GM21390 (cell line): ENCODE measurements around the gene FCRL5.

Experiments used
- ATAC-seq: cut with Tn5 transposase; IDR thresholded peaks from one replicate; pipeline ENCODE4 v1.9.1; 2021; ENCODE audit not compliant: unreplicated experiment

Gene FCRL5

GRCh38 chr1:157532569-157532968 lies 19.7 kb downstream of the FCRL5 start:
- ATAC-seq, result no peak

GRCh38 chr1:157523774-157524493 lies 28.4 kb downstream of the FCRL5 start:
- peak; percentile 80 for ATAC-seq

- ATAC-seq, result no peak
Measured at GRCh38 chr1:157521056-157521455, 31.3 kb downstream of the FCRL5 start.

- ATAC-seq, result no peak
Measured at GRCh38 chr1:157520386-157520935, 31.9 kb downstream of the FCRL5 start.

- ATAC-seq, result no peak
Measured at GRCh38 chr1:157519451-157519850, 32.9 kb downstream of the FCRL5 start.

GRCh38 chr1:157517016-157517415 lies 35.3 kb downstream of the FCRL5 start:
- no peak for ATAC-seq

GRCh38 chr1:157515709-157516108 lies 36.6 kb downstream of the FCRL5 start:
- ATAC-seq, result no peak

- no peak for ATAC-seq
Measured at GRCh38 chr1:157515141-157515540, 37.2 kb downstream of the FCRL5 start.

- ATAC-seq, result peak; percentile 77
Measured at GRCh38 chr1:157512036-157512969, 40.0 kb downstream of the FCRL5 start.

GRCh38 chr1:157509546-157510232 lies 42.6 kb downstream of the FCRL5 start:
- no peak for ATAC-seq

GRCh38 chr1:157505481-157506272 lies 46.6 kb downstream of the FCRL5 start:
- peak; percentile 95 for ATAC-seq

GRCh38 chr1:157504646-157505045 lies 47.7 kb downstream of the FCRL5 start:
- no peak for ATAC-seq

GRCh38 chr1:157499521-157499920 lies 52.8 kb downstream of the FCRL5 start:
- no peak for ATAC-seq

GRCh38 chr1:157498736-157499090 lies 53.6 kb downstream of the FCRL5 start:
- ATAC-seq, result no peak

GRCh38 chr1:157497987-157498735 lies 54.2 kb downstream of the FCRL5 start:
- ATAC-seq, result no peak

- ATAC-seq, result no peak
Measured at GRCh38 chr1:157497284-157497683, 55.0 kb downstream of the FCRL5 start.

GRCh38 chr1:157496121-157496526 lies 56.2 kb downstream of the FCRL5 start:
- ATAC-seq, result no peak

GRCh38 chr1:157495285-157495684 lies 57.0 kb downstream of the FCRL5 start:
- ATAC-seq, result no peak

GRCh38 chr1:157494093-157494492 lies 58.2 kb downstream of the FCRL5 start:
- no peak for ATAC-seq
